Trophoblast cell (in vitro differentiated cells and primary cell): Measurements from ENCODE around the gene PANX1.

Experiments
- DNase-seq, 2 donors: peaks; one replicate each; pipeline ENCODE4 v3.0.0-alpha.2; 2016
- H2AFZ ChIP-seq: 2 replicates; pipeline ENCODE4 v1.6.1; 2013; ENCODE audit warnings: low read length, moderate library complexity, mild to moderate bottlenecking; ENCODE audit not compliant: insufficient read depth, poor library complexity
- H2AK5ac ChIP-seq: 2 replicates; pipeline ENCODE4 v1.6.1; 2013; ENCODE audit warnings: mild to moderate bottlenecking, low read length
- H2BK120ac ChIP-seq: 2 replicates; pipeline ENCODE4 v1.6.1; 2013; ENCODE audit warnings: low read length, mild to moderate bottlenecking, moderate library complexity; ENCODE audit not compliant: insufficient read depth, poor library complexity
- H2BK12ac ChIP-seq: 2 replicates; pipeline ENCODE4 v1.6.1; 2013; ENCODE audit warnings: mild to moderate bottlenecking, low read length, moderate library complexity
- H2BK5ac ChIP-seq: 2 replicates; pipeline ENCODE4 v1.6.1; 2013; ENCODE audit warnings: low read length, low read depth, moderate library complexity, mild to moderate bottlenecking; ENCODE audit not compliant: poor library complexity
- H3K14ac ChIP-seq: 2 replicates; pipeline ENCODE4 v1.6.1; 2013; ENCODE audit warnings: mild to moderate bottlenecking, low read length
- H3K18ac ChIP-seq: 2 replicates; pipeline ENCODE4 v1.6.1; 2013; ENCODE audit warnings: mild to moderate bottlenecking, low read length
- H3K23ac ChIP-seq: 2 replicates; pipeline ENCODE4 v1.6.1; 2013; ENCODE audit warnings: low read length
- H3K27ac ChIP-seq: 2 replicates; pipeline ENCODE4 v1.5.1; 2013; ENCODE audit warnings: low read depth, mild to moderate bottlenecking, inconsistent platforms, low read length, moderate library complexity
- H3K27me3 ChIP-seq: 2 replicates; pipeline ENCODE4 v1.6.1; 2013; ENCODE audit warnings: inconsistent platforms, mild to moderate bottlenecking, low read length, moderate library complexity; ENCODE audit not compliant: insufficient read depth
- H3K36me3 ChIP-seq, 2 experiments: 1 replicate in 1 of 2; 2 replicates in 1 of 2; pipeline ENCODE4 v1.6.1; 2013; ENCODE audit warnings: low read length in 2 of 2, mild to moderate bottlenecking in 2 of 2, moderate library complexity in 1 of 2; ENCODE audit not compliant: insufficient read depth in 2 of 2, control insufficient read depth in 1 of 2
- H3K4ac ChIP-seq: 2 replicates; pipeline ENCODE4 v1.6.1; 2013; ENCODE audit warnings: low read depth, mild to moderate bottlenecking, low read length, moderate library complexity
- H3K4me1 ChIP-seq, 2 experiments: 1 replicate in 1 of 2; 2 replicates in 1 of 2; pipeline ENCODE4 v1.6.1; 2013; ENCODE audit warnings: low read length in 2 of 2, mild to moderate bottlenecking in 2 of 2, moderate library complexity in 1 of 2; ENCODE audit not compliant: insufficient read depth in 2 of 2, control insufficient read depth in 1 of 2
- H3K4me2 ChIP-seq: 2 replicates; pipeline ENCODE4 v1.6.1; 2013; ENCODE audit warnings: inconsistent platforms, mild to moderate bottlenecking, low read length, moderate library complexity
- H3K4me3 ChIP-seq: 2 replicates; pipeline ENCODE4 v1.5.1; 2013; ENCODE audit warnings: mild to moderate bottlenecking, low read depth, low read length, inconsistent platforms
- H3K79me1 ChIP-seq: one replicate; pipeline ENCODE4 v1.6.1; 2013; ENCODE audit warnings: low read length
- H3K79me2 ChIP-seq: 2 replicates; pipeline ENCODE4 v1.6.1; 2013; ENCODE audit warnings: low read length, mild to moderate bottlenecking; ENCODE audit not compliant: control insufficient read depth, insufficient read depth, poor library complexity
- H3K9ac ChIP-seq: 2 replicates; pipeline ENCODE4 v1.6.1; 2013; ENCODE audit warnings: mild to moderate bottlenecking, low read length
- H3K9me3 ChIP-seq: 2 replicates; pipeline ENCODE4 v1.6.1; 2013; ENCODE audit warnings: low read depth, mild to moderate bottlenecking, control low read depth, inconsistent platforms, low read length; ENCODE audit not compliant: insufficient read depth
- H4K12ac ChIP-seq: 2 replicates; pipeline ENCODE4 v1.6.1; 2013; ENCODE audit warnings: low read depth, mild to moderate bottlenecking, low read length, moderate library complexity
- H4K8ac ChIP-seq: 2 replicates; pipeline ENCODE4 v1.6.1; 2013; ENCODE audit warnings: low read depth, mild to moderate bottlenecking, low read length, moderate library complexity
- H4K91ac ChIP-seq: one replicate; pipeline ENCODE4 v1.6.1; 2013; ENCODE audit warnings: low read depth, mild to moderate bottlenecking, low read length, moderate library complexity
- WGBS: extraction: QIAGEN DNeasy Blood & Tissue Kit; methylation state at CpG from one replicate; pipeline ENCODE4 v1.1.7; 2013; ENCODE audit warnings: missing lambda C conversion rate; ENCODE audit not compliant: insufficient read length, insufficient coverage; ENCODE audit errors: extremely low coverage; 5-methylcytosine and 5-hydroxymethylcytosine counted together

Gene PANX1

GRCh38 chr11:94150056-94150455, 21.4 kb downstream of the PANX1 start:
- no peaks in the 10 kb centered on the region for H3K79me2 ChIP-seq
- no peaks in the 10 kb centered on the region for H3K36me3 ChIP-seq
- no peak overlapping the region for H2BK5ac ChIP-seq
- H3K23ac ChIP-seq, result no peak overlapping the region
- no peak overlapping the region for H2BK12ac ChIP-seq
- no peak overlapping the region for H2BK120ac ChIP-seq
- H3K27me3 ChIP-seq, result no peaks in the 10 kb centered on the region
- no peak overlapping the region for H3K18ac ChIP-seq
- H3K27ac ChIP-seq, result no peak overlapping the region
- H2AFZ ChIP-seq, result no peak overlapping the region
- no peak overlapping the region for H4K91ac ChIP-seq
- no peak overlapping the region for H3K4ac ChIP-seq
- H4K8ac ChIP-seq, result no peak overlapping the region
- WGBS, result no CpG with 5 or more reads among the region's 3 CpGs
- H3K14ac ChIP-seq, result no peak overlapping the region
- peaks cover 9% of the 10 kb centered on the region in 2 experiments for H3K4me1 ChIP-seq
- no peaks in the 10 kb centered on the region for H3K79me1 ChIP-seq
- no peak for DNase-seq
- H4K12ac ChIP-seq, result no peak overlapping the region
- H3K9me3 ChIP-seq, result no peaks in the 10 kb centered on the region
- H3K4me2 ChIP-seq, result no peak overlapping the region
- no peak overlapping the region for H3K4me3 ChIP-seq
- no peak overlapping the region for H3K9ac ChIP-seq
- no peak overlapping the region for H2AK5ac ChIP-seq

- Histone ChIP-seq H3K18ac (no peak overlapping the region), H3K36me3 (no peaks in the 10 kb centered on the region), H3K79me1 (no peaks in the 10 kb centered on the region), H3K27ac (no peak overlapping the region), H3K4ac (peak overlapping the region; percentile 6), H4K12ac (no peak overlapping the region), H3K27me3 (no peaks in the 10 kb centered on the region), H3K4me2 (no peak overlapping the region), H2AK5ac (no peak overlapping the region), H3K4me3 (no peak overlapping the region), H3K79me2 (no peaks in the 10 kb centered on the region), H3K4me1 (peaks cover 9% of the 10 kb centered on the region in 2 experiments), H3K23ac (no peak overlapping the region), H2BK5ac (no peak overlapping the region), H4K91ac (no peak overlapping the region), H2AFZ (no peak overlapping the region), H2BK120ac (no peak overlapping the region), H3K9me3 (no peaks in the 10 kb centered on the region), H3K14ac (no peak overlapping the region), H4K8ac (no peak overlapping the region), H2BK12ac (no peak overlapping the region), H3K9ac (no peak overlapping the region)
- DNase-seq, result peak; percentile 84 to 95
- WGBS, result no CpG with 5 or more reads among the region's 4 CpGs
Measured at GRCh38 chr11:94150704-94151685, 22.4 kb downstream of the PANX1 start.

- H3K18ac ChIP-seq, result no peak overlapping the region
- H3K9ac ChIP-seq, result no peak overlapping the region
- no peak overlapping the region for H2BK5ac ChIP-seq
- H3K36me3 ChIP-seq, result no peaks in the 10 kb centered on the region
- H3K4me2 ChIP-seq, result no peak overlapping the region
- no peak overlapping the region for H3K4ac ChIP-seq
- H2BK120ac ChIP-seq, result no peak overlapping the region
- H3K27ac ChIP-seq, result no peak overlapping the region
- H3K14ac ChIP-seq, result no peak overlapping the region
- no peaks in the 10 kb centered on the region for H3K79me1 ChIP-seq
- H3K79me2 ChIP-seq, result no peaks in the 10 kb centered on the region
- no peak overlapping the region for H3K4me3 ChIP-seq
- no peak overlapping the region for H2AK5ac ChIP-seq
- peaks cover 5% of the 10 kb centered on the region in 2 experiments for H3K4me1 ChIP-seq
- no peak overlapping the region for H2BK12ac ChIP-seq
- H4K8ac ChIP-seq, result no peak overlapping the region
- H4K12ac ChIP-seq, result no peak overlapping the region
- peak; percentile 94 to 95 for DNase-seq
- no peak overlapping the region for H3K23ac ChIP-seq
- H4K91ac ChIP-seq, result no peak overlapping the region
- no peaks in the 10 kb centered on the region for H3K9me3 ChIP-seq
- H3K27me3 ChIP-seq, result no peaks in the 10 kb centered on the region
- WGBS, result no CpG with 5 or more reads among the region's 6 CpGs
- no peak overlapping the region for H2AFZ ChIP-seq
Measured at GRCh38 chr11:94151903-94152677, 23.4 kb downstream of the PANX1 start.

- Histone ChIP-seq H4K8ac (no peak overlapping the region), H3K4me3 (no peak overlapping the region), H4K91ac (no peak overlapping the region), H3K4ac (no peak overlapping the region), H3K27me3 (no peaks in the 10 kb centered on the region), H3K9ac (no peak overlapping the region), H4K12ac (no peak overlapping the region), H3K4me2 (no peak overlapping the region), H3K18ac (no peak overlapping the region), H2BK5ac (no peak overlapping the region), H3K4me1 (peaks cover 5% of the 10 kb centered on the region in 2 experiments), H3K14ac (no peak overlapping the region), H3K79me2 (no peaks in the 10 kb centered on the region), H3K23ac (no peak overlapping the region), H3K36me3 (no peaks in the 10 kb centered on the region), H3K27ac (no peak overlapping the region), H2BK12ac (no peak overlapping the region), H3K79me1 (no peaks in the 10 kb centered on the region), H2BK120ac (no peak overlapping the region), H2AK5ac (no peak overlapping the region), H3K9me3 (no peaks in the 10 kb centered on the region), H2AFZ (no peak overlapping the region)
- no CpG with 5 or more reads among the region's 6 CpGs for WGBS
- peak; percentile 30 to 64 for DNase-seq
Measured at GRCh38 chr11:94152678-94153065, 24.0 kb downstream of the PANX1 start.
